Measurements from ENCODE around the gene CYP21A2.

CYP21A2 gene

DNA sequence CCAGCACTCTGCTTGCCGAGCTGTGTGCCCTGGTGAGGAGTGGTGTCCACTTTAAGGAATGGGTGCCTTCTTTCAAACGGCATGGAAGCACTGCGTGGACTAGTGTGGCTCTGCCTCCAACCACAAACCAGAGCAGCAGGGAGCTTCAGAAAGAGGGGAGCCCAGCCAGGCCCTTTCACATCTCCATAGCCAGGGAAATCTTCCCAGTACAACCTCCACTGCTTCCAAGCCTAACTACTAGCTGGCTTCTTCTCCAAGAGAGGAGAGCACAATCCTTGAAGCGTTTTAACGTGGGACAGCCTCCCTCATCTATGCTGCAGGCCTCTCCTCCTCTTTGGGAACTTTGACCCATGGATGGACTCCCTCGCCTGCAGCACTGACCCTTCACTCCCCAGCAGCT lies 44.3 kb downstream of the CYP21A2 start:
- Histone ChIP-seq H2AK5ac (ENCODE audit: low read length, severe bottlenecking) (no peak overlapping the region), H2BK12ac (ENCODE audit: low read length in 2 of 2) (peak overlapping the region; percentile 30 to 93), H3K79me1 (replicated peaks; ENCODE audit: low read length, poor library complexity, severe bottlenecking) (no peaks in the 10 kb centered on the region), H3K18ac (ENCODE audit: low read depth in 1 of 2, low read length in 2 of 2) (peak overlapping the region in 1 of 2 experiments; percentile 58), H4K8ac (ENCODE audit: low read length) (no peak overlapping the region), H3K4ac (ENCODE audit: low read depth in 1 of 2, low read length in 2 of 2) (peak overlapping the region in 1 of 2 experiments; percentile 86), H2BK5ac (ENCODE audit: low read depth, low read length, poor library complexity, severe bottlenecking) (no peak overlapping the region), H3K23ac (ENCODE audit: low read length in 2 of 2) (no peak overlapping the region), H2BK15ac (ENCODE audit: low read depth, poor library complexity, severe bottlenecking) (no peak overlapping the region), H3K4me3 (ENCODE audit: insufficient read depth in 1 of 2, low read depth in 1 of 2, low read length in 2 of 2) (peak overlapping the region in 1 of 2 experiments; percentile 23), H4K91ac (ENCODE audit: low read length) (no peak overlapping the region), H3K4me1 (ENCODE audit: control insufficient read depth, insufficient read depth, low read depth, low read length) (peaks cover 49% of the 10 kb centered on the region), H3K36me3 (ENCODE audit: control insufficient read depth in 1 of 2, insufficient read depth in 2 of 2, low read depth in 1 of 2, low read length in 2 of 2) (peaks cover 0 to 74% of the 10 kb centered on the region in 2 experiments), H3K9me3 (ENCODE audit: control insufficient read depth, low read length) (no peaks in the 10 kb centered on the region), H2AFZ (ENCODE audit: low read depth, low read length) (no peak overlapping the region), H3K27me3 (ENCODE audit: control insufficient read depth in 1 of 2, insufficient read depth in 1 of 2, low read length in 2 of 2) (peaks cover 0 to 55% of the 10 kb centered on the region in 2 experiments), H3K27ac (ENCODE audit: low read length, poor library complexity, severe bottlenecking) (no peak overlapping the region), H3K14ac (ENCODE audit: low read length in 2 of 2) (no peak overlapping the region), H2BK120ac (ENCODE audit: low read depth, low read length) (no peak overlapping the region), H3K4me2 (ENCODE audit: low read length, poor library complexity, severe bottlenecking) (no peak overlapping the region), H3K9ac (ENCODE audit: low read length) (peak overlapping the region; percentile 62)
- 78% methylated on average over 6 of the region's 6 CpGs for WGBS
- DNase-seq: no peak

GRCh38 chr6:32082935-32083334 lies 44.7 kb downstream of the CYP21A2 start:
- DNase-seq: no peak
- Histone ChIP-seq H3K4me1 (ENCODE audit: control insufficient read depth, insufficient read depth, low read depth, low read length) (peaks cover 49% of the 10 kb centered on the region), H2BK12ac (ENCODE audit: low read length in 2 of 2) (peak overlapping the region; percentile 30 to 48), H4K8ac (ENCODE audit: low read length) (no peak overlapping the region), H3K9ac (ENCODE audit: low read length) (peak overlapping the region; percentile 78), H3K4ac (ENCODE audit: low read depth in 1 of 2, low read length in 2 of 2) (peak overlapping the region in 1 of 2 experiments; percentile 31), H3K9me3 (ENCODE audit: control insufficient read depth, low read length) (no peaks in the 10 kb centered on the region), H3K36me3 (ENCODE audit: control insufficient read depth in 1 of 2, insufficient read depth in 2 of 2, low read depth in 1 of 2, low read length in 2 of 2) (peaks cover 0 to 73% of the 10 kb centered on the region in 2 experiments), H2BK5ac (ENCODE audit: low read depth, low read length, poor library complexity, severe bottlenecking) (no peak overlapping the region), H3K4me2 (ENCODE audit: low read length, poor library complexity, severe bottlenecking) (no peak overlapping the region), H3K18ac (ENCODE audit: low read depth in 1 of 2, low read length in 2 of 2) (peak overlapping the region in 1 of 2 experiments; percentile 18), H2BK15ac (ENCODE audit: low read depth, poor library complexity, severe bottlenecking) (no peak overlapping the region), H3K27me3 (ENCODE audit: control insufficient read depth in 1 of 2, insufficient read depth in 1 of 2, low read length in 2 of 2) (peaks cover 0 to 57% of the 10 kb centered on the region in 2 experiments), H3K14ac (ENCODE audit: low read length in 2 of 2) (no peak overlapping the region), H2AK5ac (ENCODE audit: low read length, severe bottlenecking) (no peak overlapping the region), H2BK120ac (ENCODE audit: low read depth, low read length) (no peak overlapping the region), H4K91ac (ENCODE audit: low read length) (no peak overlapping the region), H2AFZ (ENCODE audit: low read depth, low read length) (no peak overlapping the region), H3K27ac (ENCODE audit: low read length, poor library complexity, severe bottlenecking) (no peak overlapping the region), H3K4me3 (ENCODE audit: insufficient read depth in 1 of 2, low read depth in 1 of 2, low read length in 2 of 2) (no peak overlapping the region), H3K23ac (ENCODE audit: low read length in 2 of 2) (no peak overlapping the region), H3K79me1 (replicated peaks; ENCODE audit: low read length, poor library complexity, severe bottlenecking) (no peaks in the 10 kb centered on the region)
- whole genome bisulfite sequencing: 82% methylated on average over 6 of the region's 9 CpGs

DNA sequence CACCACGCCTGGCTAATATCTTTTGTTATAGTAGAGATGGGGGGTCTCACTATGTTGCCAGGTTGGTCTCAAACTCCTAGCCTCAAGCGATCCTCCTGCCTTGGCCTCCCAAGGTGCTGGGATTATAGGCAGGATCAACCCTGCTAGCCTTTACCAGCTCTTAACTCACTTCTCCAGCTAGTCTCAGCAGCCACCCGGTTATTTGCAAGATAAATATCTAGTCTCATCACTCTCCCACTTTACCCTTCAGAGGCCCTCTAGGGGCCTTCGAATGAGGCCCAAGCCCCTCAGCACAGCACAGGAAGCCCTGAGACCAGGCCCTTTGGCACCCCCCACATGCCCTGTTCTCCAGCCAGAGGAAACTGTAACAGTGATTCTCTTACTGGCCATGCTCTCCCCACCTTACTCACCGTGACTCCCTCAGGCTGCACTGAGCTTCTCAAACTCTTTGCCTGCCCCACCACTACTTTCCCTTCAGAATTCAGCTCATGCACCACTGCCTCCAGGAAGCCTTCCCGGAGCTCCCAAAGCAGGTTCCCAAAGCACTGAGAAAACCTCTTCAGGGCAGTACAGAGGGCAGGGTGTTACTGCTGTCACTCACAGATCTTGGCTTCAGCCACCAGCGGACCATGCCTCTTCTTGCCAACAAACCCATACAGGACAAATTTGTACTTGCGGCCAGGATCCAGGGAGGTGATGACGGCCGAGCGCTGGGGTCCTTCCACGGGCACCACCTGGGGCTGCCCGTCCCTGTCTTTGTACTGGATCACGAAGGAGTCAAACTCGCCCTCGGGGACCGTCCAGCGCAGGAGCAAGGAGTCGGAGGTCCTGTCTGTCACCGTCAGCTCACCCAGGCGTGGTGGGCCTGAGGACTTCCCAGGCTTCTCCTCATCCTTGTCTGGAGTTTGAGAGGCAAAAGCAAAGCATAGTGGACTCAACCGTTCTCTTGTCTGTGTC lies 45.9 kb downstream of the CYP21A2 start:
- H3K9me3 ChIP-seq (ENCODE audit: control insufficient read depth, low read length): no peaks in the 10 kb centered on the region
- no peak overlapping the region for H2BK15ac ChIP-seq (ENCODE audit: low read depth, poor library complexity, severe bottlenecking)
- no peak for DNase-seq
- no peak overlapping the region for H3K14ac ChIP-seq (ENCODE audit: low read length in 2 of 2)
- H4K91ac ChIP-seq (ENCODE audit: low read length): peak overlapping the region; percentile 5
- H2BK120ac ChIP-seq (ENCODE audit: low read depth, low read length): no peak overlapping the region
- H3K18ac ChIP-seq (ENCODE audit: low read depth in 1 of 2, low read length in 2 of 2): no peak overlapping the region
- no peak overlapping the region for H3K4me3 ChIP-seq (ENCODE audit: insufficient read depth in 1 of 2, low read depth in 1 of 2, low read length in 2 of 2)
- no peak overlapping the region for H3K4me2 ChIP-seq (ENCODE audit: low read length, poor library complexity, severe bottlenecking)
- H3K9ac ChIP-seq (ENCODE audit: low read length): peak overlapping the region; percentile 78
- no peak overlapping the region for H2AFZ ChIP-seq (ENCODE audit: low read depth, low read length)
- H3K79me1 ChIP-seq (replicated peaks; ENCODE audit: low read length, poor library complexity, severe bottlenecking): no peaks in the 10 kb centered on the region
- peaks cover 0 to 65% of the 10 kb centered on the region in 2 experiments for H3K27me3 ChIP-seq (ENCODE audit: control insufficient read depth in 1 of 2, insufficient read depth in 1 of 2, low read length in 2 of 2)
- H3K27ac ChIP-seq (ENCODE audit: low read length, poor library complexity, severe bottlenecking): no peak overlapping the region
- H3K36me3 ChIP-seq (ENCODE audit: control insufficient read depth in 1 of 2, insufficient read depth in 2 of 2, low read depth in 1 of 2, low read length in 2 of 2): peaks cover 0 to 75% of the 10 kb centered on the region in 2 experiments
- no peak overlapping the region for H2AK5ac ChIP-seq (ENCODE audit: low read length, severe bottlenecking)
- no peak overlapping the region for H3K4ac ChIP-seq (ENCODE audit: low read depth in 1 of 2, low read length in 2 of 2)
- no peak overlapping the region for H3K23ac ChIP-seq (ENCODE audit: low read length in 2 of 2)
- H4K8ac ChIP-seq (ENCODE audit: low read length): no peak overlapping the region
- 94% methylated on average over 22 of the region's 22 CpGs for WGBS
- H2BK5ac ChIP-seq (ENCODE audit: low read depth, low read length, poor library complexity, severe bottlenecking): no peak overlapping the region
- H2BK12ac ChIP-seq (ENCODE audit: low read length in 2 of 2): peak overlapping the region in 1 of 2 experiments; percentile 70
- H3K4me1 ChIP-seq (ENCODE audit: control insufficient read depth, insufficient read depth, low read depth, low read length): peaks cover 46% of the 10 kb centered on the region

DNA sequence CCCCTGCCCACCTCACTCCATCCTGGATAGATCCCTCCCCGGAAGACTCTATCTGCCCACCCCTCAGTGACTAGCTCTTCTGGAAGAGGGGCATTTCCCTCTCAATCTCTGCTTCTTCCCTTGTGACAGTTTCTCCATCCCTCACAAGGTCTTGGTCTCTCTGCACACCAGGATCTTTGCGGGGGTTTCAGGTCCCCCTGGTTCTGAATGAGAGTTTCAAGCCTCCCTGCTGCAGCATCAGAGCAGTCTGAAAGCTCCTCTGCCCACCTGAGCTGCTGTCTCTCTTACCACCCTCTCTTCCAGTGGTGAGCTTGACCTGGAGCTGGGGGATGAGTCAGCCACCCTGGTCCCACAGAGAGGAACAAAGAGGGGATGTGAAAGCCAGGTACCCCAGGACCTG lies 46.6 kb downstream of the CYP21A2 start:
- H2BK12ac ChIP-seq (ENCODE audit: low read length in 2 of 2): peak overlapping the region in 1 of 2 experiments; percentile 63
- peak overlapping the region; percentile 9 for H3K9ac ChIP-seq (ENCODE audit: low read length)
- H3K27ac ChIP-seq (ENCODE audit: low read length, poor library complexity, severe bottlenecking): no peak overlapping the region
- H3K4me2 ChIP-seq (ENCODE audit: low read length, poor library complexity, severe bottlenecking): no peak overlapping the region
- no peak overlapping the region for H2BK120ac ChIP-seq (ENCODE audit: low read depth, low read length)
- no peak overlapping the region for H4K8ac ChIP-seq (ENCODE audit: low read length)
- 100% methylated on average over 2 of the region's 2 CpGs for WGBS
- no peak overlapping the region for H4K91ac ChIP-seq (ENCODE audit: low read length)
- DNase-seq: no peak
- no peak overlapping the region for H3K23ac ChIP-seq (ENCODE audit: low read length in 2 of 2)
- H2AFZ ChIP-seq (ENCODE audit: low read depth, low read length): no peak overlapping the region
- H2BK5ac ChIP-seq (ENCODE audit: low read depth, low read length, poor library complexity, severe bottlenecking): no peak overlapping the region
- no peak overlapping the region for H2BK15ac ChIP-seq (ENCODE audit: low read depth, poor library complexity, severe bottlenecking)
- H3K79me1 ChIP-seq (replicated peaks; ENCODE audit: low read length, poor library complexity, severe bottlenecking): no peaks in the 10 kb centered on the region
- H3K4me3 ChIP-seq (ENCODE audit: insufficient read depth in 1 of 2, low read depth in 1 of 2, low read length in 2 of 2): no peak overlapping the region
- no peak overlapping the region for H2AK5ac ChIP-seq (ENCODE audit: low read length, severe bottlenecking)
- H3K4me1 ChIP-seq (ENCODE audit: control insufficient read depth, insufficient read depth, low read depth, low read length): peaks cover 40% of the 10 kb centered on the region
- H3K36me3 ChIP-seq (ENCODE audit: control insufficient read depth in 1 of 2, insufficient read depth in 2 of 2, low read depth in 1 of 2, low read length in 2 of 2): peaks cover 0 to 76% of the 10 kb centered on the region in 2 experiments
- no peak overlapping the region for H3K14ac ChIP-seq (ENCODE audit: low read length in 2 of 2)
- peaks cover 0 to 67% of the 10 kb centered on the region in 2 experiments for H3K27me3 ChIP-seq (ENCODE audit: control insufficient read depth in 1 of 2, insufficient read depth in 1 of 2, low read length in 2 of 2)
- H3K18ac ChIP-seq (ENCODE audit: low read depth in 1 of 2, low read length in 2 of 2): no peak overlapping the region
- no peak overlapping the region for H3K4ac ChIP-seq (ENCODE audit: low read depth in 1 of 2, low read length in 2 of 2)
- H3K9me3 ChIP-seq (ENCODE audit: control insufficient read depth, low read length): no peaks in the 10 kb centered on the region

Data from mesenchymal stem cell (in vitro differentiated cells and primary cell).